Pancreas (tissue), 10 donors: Measurements from ENCODE around the gene PRIM1. TPM values are rescaled to one million over a fixed set of nuclear protein-coding genes. Genes with fewer than 3 reads are reported as not detected.
A peak's percentile ranks its signal among the peaks of the same experiment; 100 is the strongest.
"Not testable (repeated sequence)": the region's sequence is repeated elsewhere in the genome, so short reads cannot be mapped to it uniquely, and the experiment has no call there.

Experiments
- ATAC-seq, 4 donors: fragments of 200-7000 bp; cut with Tn5 transposase; one replicate each; pipeline versions ENCODE4 v1.8.0 to v1.9.1; 2020; ENCODE audit warnings: mild to moderate bottlenecking in 4 of 4, moderate library complexity in 4 of 4
- DNase-seq, 6 donors: peaks; one replicate each; pipeline ENCODE4 v3.0.0-alpha.2; 2020
- FAIRE-seq: peaks from 2 replicates; lab custom pipeline; 2012; peaks lifted over from hg19 to GRCh38; lab: Jason Lieb, UNC
- H3K27ac ChIP-seq, 4 donors: fragments of 200-600 bp; sonication (generic); 1 replicate in 3 of 4; 2 replicates in 1 of 4; pipeline versions ENCODE4 v1.5.0 to v1.8.0; 2020
- H3K27me3 ChIP-seq, 4 donors: fragments of 200-600 bp; one replicate each; pipeline ENCODE4 v1.8.0; 2021
- H3K36me3 ChIP-seq, 3 donors: fragments of 200-600 bp; sonication (generic) in 1 of 3; one replicate each; pipeline versions ENCODE4 v1.5.0 to v1.8.0; 2020 to 2021
- H3K4me1 ChIP-seq, 3 donors: fragments of 200-600 bp; one replicate each; pipeline ENCODE4 v1.8.0; 2021
- H3K4me3 ChIP-seq, 4 donors: fragments of 200-600 bp; sonication (generic) in 2 of 4; one replicate each; pipeline versions ENCODE4 v1.5.0 to v1.8.0; 2020 to 2021
- H3K9me3 ChIP-seq, 4 donors: fragments of 200-600 bp; one replicate each; pipeline ENCODE4 v1.8.0; 2021
- WGBS, 2 donors: extraction: QIAGEN DNeasy Blood & Tissue Kit; methylation state at CpG; one replicate each; pipeline ENCODE4 v1.1.7; 2013; 5-methylcytosine and 5-hydroxymethylcytosine counted together
- intact Hi-C, 3 donors: fragments of 100-400 bp; cut with DNase I; formaldehyde crosslinking; loops; one replicate each; pipeline versions ENCODE4 v1.11.1 to v1.14.2; 2022
- polyA plus RNA-seq, 2 donors: library from polyadenylated mRNA; stranded (reverse); fragments of 200-250 nt; gene quantifications; one replicate each; pipeline ENCODE4 v1.2.3, GENCODE V29; 2013
- total RNA-seq, 6 donors: library from RNA; stranded (reverse); fragmentation: NEBNext Ultra II Directional in 4 of 6; extraction: Animal tissue kit (Norgen Biotek cat#: 25700) in 4 of 6; gene quantifications; one replicate each; pipeline versions ENCODE4 v1.2.1 to v1.2.4, GENCODE V29; 2021 to 2023
- TF ChIP-seq, protein P1 (sequence below), 4 donors: fragments of 200-600 bp; sonication (generic) in 3 of 4; IDR thresholded peaks; one replicate each; pipeline versions ENCODE4 v1.5.0 to v1.8.0; 2021; ENCODE audit warnings: antibody characterized with exemption in 4 of 4
- donor health status: healthy with polysubstance abuse.
- donor health status: DM: no; HTN: no; CAD: no; lungs with moderate emphysema.
- donor health status: DM: no; HTN: no; CAD: no.
- donor health status: control.
- donor health status: control.
- donor health status: Bipolar disorder and iron deficiency.
- donor health status: DM: yes; HTN: yes; CAD: no.
- donor health status: DM: no; HTN: no; CAD: no.
- donor health status: DM: no; HTN: no; CAD: no.
- donor health status: DM: yes; HTN: yes; CAD: no.

PRIM1 gene
- total RNA-seq (1 to 10 TPM; 2.8 to 6.5 (median 4.2) TPM), polyA plus RNA-seq (1 to 10 TPM; 2.4 to 4.4 TPM)

GRCh38 chr12:56751712-56752598 lies at the start of gene PRIM1:
PRIM1 (minus strand) TSS chr12:56752323; CDS start chr12:56752298, 25 bp downstream.
- H3K9me3 ChIP-seq = no peaks in the 10 kb centered on the region
- intact Hi-C loops = no loop called here
- H3K4me3 ChIP-seq = peak within 1 kb of the TSS; percentile 52 to 62 (median 56)
- DNase-seq (peak; percentile 78 to 93 (median 84)), FAIRE-seq (no peak), ATAC-seq (peak; percentile 97 to 98 (median 98))
- no peaks in the 10 kb centered on the region for H3K36me3 ChIP-seq
- peaks cover 0 to 4% (median 4%) of the 10 kb centered on the region in 3 donors for H3K4me1 ChIP-seq
- 0% methylated on average over 64 of the region's 64 CpGs for WGBS, 2 donors
- H3K27me3 ChIP-seq = no peaks in the 10 kb centered on the region
- TF ChIP-seq, protein P1, sequence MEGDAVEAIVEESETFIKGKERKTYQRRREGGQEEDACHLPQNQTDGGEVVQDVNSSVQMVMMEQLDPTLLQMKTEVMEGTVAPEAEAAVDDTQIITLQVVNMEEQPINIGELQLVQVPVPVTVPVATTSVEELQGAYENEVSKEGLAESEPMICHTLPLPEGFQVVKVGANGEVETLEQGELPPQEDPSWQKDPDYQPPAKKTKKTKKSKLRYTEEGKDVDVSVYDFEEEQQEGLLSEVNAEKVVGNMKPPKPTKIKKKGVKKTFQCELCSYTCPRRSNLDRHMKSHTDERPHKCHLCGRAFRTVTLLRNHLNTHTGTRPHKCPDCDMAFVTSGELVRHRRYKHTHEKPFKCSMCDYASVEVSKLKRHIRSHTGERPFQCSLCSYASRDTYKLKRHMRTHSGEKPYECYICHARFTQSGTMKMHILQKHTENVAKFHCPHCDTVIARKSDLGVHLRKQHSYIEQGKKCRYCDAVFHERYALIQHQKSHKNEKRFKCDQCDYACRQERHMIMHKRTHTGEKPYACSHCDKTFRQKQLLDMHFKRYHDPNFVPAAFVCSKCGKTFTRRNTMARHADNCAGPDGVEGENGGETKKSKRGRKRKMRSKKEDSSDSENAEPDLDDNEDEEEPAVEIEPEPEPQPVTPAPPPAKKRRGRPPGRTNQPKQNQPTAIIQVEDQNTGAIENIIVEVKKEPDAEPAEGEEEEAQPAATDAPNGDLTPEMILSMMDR (IDR thresholded peaks at IDR 0.05) = peak in 1 of 4 donors; percentile 11
- H3K27ac ChIP-seq = peak within 1 kb of the TSS; percentile 11 to 74 (median 52)

DNA sequence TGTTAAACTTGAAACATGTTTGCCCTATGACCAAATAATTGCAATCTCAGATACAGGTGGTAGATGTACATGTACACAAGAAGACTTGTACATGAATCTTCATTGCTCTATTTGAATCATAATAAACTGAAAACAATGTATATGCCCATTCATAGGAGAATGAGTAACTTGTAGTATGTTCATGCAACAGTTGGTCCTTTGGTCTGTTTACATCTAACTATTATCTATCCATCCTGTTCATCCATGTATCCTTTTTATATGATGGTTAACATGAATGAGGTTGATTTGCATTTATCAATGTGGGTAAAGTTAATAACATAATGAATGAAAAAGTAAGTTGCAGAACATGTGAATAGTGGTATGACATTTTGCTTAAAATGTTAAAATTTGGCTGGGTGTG lies 48.1 kb upstream of the PRIM1 start:
- Histone ChIP-seq H3K9me3 (no peaks in the 10 kb centered on the region), H3K4me3 (no peak overlapping the region), H3K4me1 (no peaks in the 10 kb centered on the region), H3K27me3 (no peaks in the 10 kb centered on the region), H3K27ac (no peak overlapping the region), H3K36me3 (no peaks in the 10 kb centered on the region)
- DNase-seq (no peak), ATAC-seq (no peak), FAIRE-seq (no peak)
- TF ChIP-seq, protein P1 (IDR thresholded peaks at IDR 0.05) = no peak
- intact Hi-C loops = no loop called here

DNA sequence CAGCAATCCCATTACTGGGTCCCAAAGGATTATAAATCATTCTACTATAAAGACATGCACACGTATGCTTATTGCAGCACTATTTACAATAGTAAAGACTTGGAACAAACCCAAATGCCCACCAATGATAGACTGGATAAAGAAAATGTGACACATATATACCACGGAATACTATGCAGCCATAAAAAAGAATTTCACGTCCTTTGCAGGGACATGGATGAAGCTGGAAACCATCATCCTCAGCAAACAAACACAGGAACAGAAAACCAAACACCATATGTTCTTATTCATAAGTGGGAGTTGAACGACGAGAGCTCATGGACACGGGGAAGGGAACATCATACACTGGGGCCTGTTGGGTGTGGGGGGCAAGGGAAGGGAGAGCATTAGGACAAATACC lies 47.2 kb upstream of the PRIM1 start:
- DNase-seq, H3K9me3 ChIP-seq, H3K27me3 ChIP-seq, H3K36me3 ChIP-seq, H3K4me1 ChIP-seq, FAIRE-seq, H3K4me3 ChIP-seq, H3K27ac ChIP-seq, ATAC-seq, intact Hi-C loops: not testable (repeated sequence)
- WGBS, 2 donors = 80 to 86% methylated on average over 6 of the region's 6 CpGs

DNA sequence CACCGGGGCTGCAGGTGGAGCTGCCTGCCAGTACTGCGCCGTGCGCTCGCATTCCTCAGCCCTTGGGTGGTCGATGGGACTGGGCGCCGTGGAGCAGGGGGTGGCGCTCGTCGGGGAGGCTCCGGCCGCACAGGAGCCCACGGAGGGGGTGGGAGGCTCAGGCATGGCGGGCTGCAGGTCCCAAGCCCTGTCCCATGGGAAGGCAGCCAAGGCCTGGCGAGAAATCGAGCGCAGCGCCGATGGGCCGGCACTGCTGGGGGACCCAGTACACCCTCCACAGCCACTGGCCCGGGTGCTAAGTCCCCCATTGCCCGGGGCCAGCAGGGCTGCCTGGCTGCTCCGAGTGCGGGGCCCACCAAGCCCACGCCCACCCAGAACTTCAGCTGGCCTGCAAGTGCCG lies 43.7 kb upstream of the PRIM1 start:
- intact Hi-C loops, H3K36me3 ChIP-seq, H3K27ac ChIP-seq, DNase-seq, FAIRE-seq, ATAC-seq, H3K9me3 ChIP-seq, H3K4me1 ChIP-seq, H3K4me3 ChIP-seq, H3K27me3 ChIP-seq: not testable (repeated sequence)
- WGBS, 2 donors = 92 to 94% methylated on average over 24 to 26 of the region's 27 CpGs

DNA sequence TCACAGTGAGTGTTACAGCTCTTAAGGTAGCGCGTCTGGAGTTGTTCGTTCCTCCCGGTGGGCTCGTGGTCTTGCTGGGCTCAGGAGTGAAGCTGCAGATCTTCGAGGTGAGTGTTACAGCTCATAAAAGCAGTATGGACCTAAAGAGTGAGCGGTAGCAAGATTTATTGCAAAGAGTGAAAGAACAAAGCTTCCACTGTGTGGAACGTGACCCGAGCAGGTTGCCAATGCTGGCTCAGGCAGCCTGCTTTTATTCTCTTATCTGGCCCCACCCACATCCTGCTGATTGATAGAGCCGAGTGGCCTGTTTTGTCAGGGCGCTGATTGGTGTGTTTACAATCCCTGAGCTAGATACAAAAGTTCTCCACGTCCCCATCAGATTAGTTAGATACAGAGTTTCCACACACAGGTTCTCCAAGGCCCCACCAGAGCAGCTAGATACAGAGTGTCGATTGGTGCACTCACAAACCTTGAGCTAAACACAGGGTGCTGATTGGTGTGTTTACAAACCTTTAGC lies 43.0 kb upstream of the PRIM1 start:
- H3K9me3 ChIP-seq, H3K4me3 ChIP-seq, ATAC-seq, FAIRE-seq, H3K36me3 ChIP-seq, H3K27me3 ChIP-seq, H3K27ac ChIP-seq, DNase-seq, intact Hi-C loops, H3K4me1 ChIP-seq: not testable (repeated sequence)
- 37 to 48% methylated on average over 12 to 13 of the region's 13 CpGs for WGBS, 2 donors

DNA sequence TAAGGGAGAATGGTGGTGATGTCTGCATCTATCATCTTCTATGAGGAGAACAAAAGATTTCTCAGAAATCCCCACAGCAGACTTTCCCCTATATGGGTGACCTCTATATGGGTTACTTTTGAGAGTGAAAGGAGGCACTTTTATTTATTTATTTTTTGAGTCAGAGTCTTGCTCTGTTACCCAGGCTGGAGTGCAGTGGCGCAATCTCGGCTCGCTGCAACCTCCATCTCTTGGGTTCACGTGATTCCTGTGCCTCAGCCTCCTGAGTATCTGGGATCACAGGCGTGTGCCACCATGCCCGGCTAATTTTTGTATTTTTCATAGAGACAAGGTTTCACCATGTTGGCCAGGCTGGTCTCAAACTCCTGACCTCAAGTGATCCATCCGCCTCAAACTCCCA lies 41.0 kb upstream of the PRIM1 start:
- H3K4me3 ChIP-seq, H3K4me1 ChIP-seq, H3K27ac ChIP-seq, intact Hi-C loops, H3K9me3 ChIP-seq, H3K27me3 ChIP-seq, FAIRE-seq, DNase-seq, H3K36me3 ChIP-seq, ATAC-seq: not testable (repeated sequence)
- WGBS, 2 donors = 88 to 95% methylated on average over 7 of the region's 7 CpGs
